Measurements from ENCODE around the gene NTRK2. TPM values are rescaled to one million over a fixed set of nuclear protein-coding genes. Genes with fewer than 3 reads are reported as not detected.

NTRK2 gene
- total RNA-seq, 4 donors from 2014 or later: 1.1 to 7.3 (median 1.5) TPM

GRCh38 chr9:84811072-84811750 is 141.7 kb downstream of the NTRK2 start:
- intact Hi-C loops (cut with DNase I; ENCODE audit: low total_unique reads): no loop called here
- no peaks in the 10 kb centered on the region for H3K36me3 ChIP-seq
- no peak for ATAC-seq

GRCh38 chr9:84811751-84812074 is 142.2 kb downstream of the NTRK2 start:
- no peaks in the 10 kb centered on the region for H3K4me1 ChIP-seq
- TF ChIP-seq CTCF (IDR thresholded peaks at IDR 0.05 in 4 of 5, conservative IDR thresholded peaks at IDR 0.05 in 1 of 5) (no peak), POLR2A (IDR thresholded peaks at IDR 0.05) (no peak)
- H3K9me3 ChIP-seq: no peaks in the 10 kb centered on the region
- H3K4me3 ChIP-seq: no peak overlapping the region
- intact Hi-C loops (cut with DNase I; ENCODE audit: low total_unique reads) (no loop called here), in situ Hi-C loops (cut with MboI; ENCODE audit: low sequenced_read_pairs in 4 of 4) (no loop called here)
- no peak overlapping the region for H3K27ac ChIP-seq
- DNase-seq: no peak
- ATAC-seq: no peak
- H3K27me3 ChIP-seq: no peaks in the 10 kb centered on the region
- H3K36me3 ChIP-seq: no peaks in the 10 kb centered on the region

More at GRCh38 chr9:84811072-84811750, 141.7 kb downstream of the NTRK2 start:
- H3K4me3 ChIP-seq: no peak overlapping the region
- no peak for TF ChIP-seq CTCF (IDR thresholded peaks at IDR 0.05 in 4 of 5, conservative IDR thresholded peaks at IDR 0.05 in 1 of 5)
- TF ChIP-seq POLR2A (IDR thresholded peaks at IDR 0.05): no peak
- H3K27me3 ChIP-seq: no peaks in the 10 kb centered on the region
- no peaks in the 10 kb centered on the region for H3K4me1 ChIP-seq
- no peak for DNase-seq
- H3K27ac ChIP-seq: no peak overlapping the region
- H3K9me3 ChIP-seq: no peaks in the 10 kb centered on the region
- in situ Hi-C loops (cut with MboI; ENCODE audit: low sequenced_read_pairs in 4 of 4): no loop called here

- Histone ChIP-seq H3K9me3 (no peaks in the 10 kb centered on the region), H3K27ac (no peak overlapping the region), H3K36me3 (no peaks in the 10 kb centered on the region), H3K27me3 (no peaks in the 10 kb centered on the region), H3K4me1 (no peaks in the 10 kb centered on the region), H3K4me3 (no peak overlapping the region)
- in situ Hi-C loops (cut with MboI; ENCODE audit: low sequenced_read_pairs in 4 of 4): no loop called here
- no peak for ATAC-seq
- no peak for TF ChIP-seq CTCF (IDR thresholded peaks at IDR 0.05 in 4 of 5, conservative IDR thresholded peaks at IDR 0.05 in 1 of 5)
- no peak for TF ChIP-seq POLR2A (IDR thresholded peaks at IDR 0.05)
- no peak for DNase-seq
- intact Hi-C loops (cut with DNase I; ENCODE audit: low total_unique reads): no loop called here
These were observed 142.8 kb downstream of the NTRK2 start for GRCh38 chr9:84812355-84812754.

- ATAC-seq (no peak), DNase-seq (no peak)
- Histone ChIP-seq H3K9me3 (no peaks in the 10 kb centered on the region), H3K27ac (no peak overlapping the region), H3K4me1 (no peaks in the 10 kb centered on the region), H3K4me3 (no peak overlapping the region), H3K27me3 (no peaks in the 10 kb centered on the region), H3K36me3 (no peaks in the 10 kb centered on the region)
- in situ Hi-C loops (cut with MboI; ENCODE audit: low sequenced_read_pairs in 4 of 4) (no loop called here), intact Hi-C loops (cut with DNase I; ENCODE audit: low total_unique reads) (no loop called here)
- TF ChIP-seq POLR2A (IDR thresholded peaks at IDR 0.05) (no peak), CTCF (IDR thresholded peaks at IDR 0.05 in 4 of 5, conservative IDR thresholded peaks at IDR 0.05 in 1 of 5) (no peak)
These were observed 143.3 kb downstream of the NTRK2 start for GRCh38 chr9:84812847-84813246.

GRCh38 chr9:84815554-84815953 is 146.0 kb downstream of the NTRK2 start:
- DNase-seq (no peak), ATAC-seq (no peak)
- Histone ChIP-seq H3K4me1 (no peaks in the 10 kb centered on the region), H3K9me3 (no peaks in the 10 kb centered on the region), H3K27me3 (no peaks in the 10 kb centered on the region), H3K27ac (no peak overlapping the region), H3K36me3 (no peaks in the 10 kb centered on the region), H3K4me3 (no peak overlapping the region)
- TF ChIP-seq CTCF (IDR thresholded peaks at IDR 0.05 in 4 of 5, conservative IDR thresholded peaks at IDR 0.05 in 1 of 5) (no peak), POLR2A (IDR thresholded peaks at IDR 0.05) (no peak)
- intact Hi-C loops (cut with DNase I; ENCODE audit: low total_unique reads) (no loop called here), in situ Hi-C loops (cut with MboI; ENCODE audit: low sequenced_read_pairs in 4 of 4) (no loop called here)
